Mucosa of rectum (tissue), 2 donors: ENCODE measurements around the gene KLC1.

Experiments used
- H3K27ac ChIP-seq, 2 donors: one replicate each; pipeline ENCODE4 v1.7.0; 2013; ENCODE audit warnings: inconsistent platforms in 2 of 2, low read depth in 2 of 2, low read length in 2 of 2
- H3K27me3 ChIP-seq, 2 donors: one replicate each; pipeline ENCODE4 v1.7.0; 2013; ENCODE audit warnings: low read length in 2 of 2; ENCODE audit not compliant: control insufficient read depth in 2 of 2, insufficient read depth in 2 of 2
- H3K36me3 ChIP-seq, 2 donors: one replicate each; pipeline ENCODE4 v1.7.0; 2013; ENCODE audit warnings: low read length in 2 of 2; ENCODE audit not compliant: control insufficient read depth in 2 of 2, insufficient read depth in 2 of 2
- H3K4me1 ChIP-seq, 2 donors: one replicate each; pipeline ENCODE4 v1.7.0; 2013; ENCODE audit warnings: low read length in 2 of 2, mild to moderate bottlenecking in 1 of 2; ENCODE audit not compliant: control insufficient read depth in 2 of 2, insufficient read depth in 2 of 2
- H3K4me3 ChIP-seq, 2 donors: one replicate each; pipeline ENCODE4 v1.7.0; 2013; ENCODE audit warnings: low read length in 2 of 2
- H3K9ac ChIP-seq, 2 donors: one replicate each; pipeline ENCODE4 v1.7.0; 2013; ENCODE audit warnings: low read length in 2 of 2, low read depth in 1 of 2, mild to moderate bottlenecking in 1 of 2
- H3K9me3 ChIP-seq, 2 donors: one replicate each; pipeline ENCODE4 v1.7.0; 2013; ENCODE audit warnings: low read length in 2 of 2; ENCODE audit not compliant: control insufficient read depth in 2 of 2
- donor health status: healthy.
- donor health status: Normal muscosa, but diverticular disease.

KLC1 gene

DNA sequence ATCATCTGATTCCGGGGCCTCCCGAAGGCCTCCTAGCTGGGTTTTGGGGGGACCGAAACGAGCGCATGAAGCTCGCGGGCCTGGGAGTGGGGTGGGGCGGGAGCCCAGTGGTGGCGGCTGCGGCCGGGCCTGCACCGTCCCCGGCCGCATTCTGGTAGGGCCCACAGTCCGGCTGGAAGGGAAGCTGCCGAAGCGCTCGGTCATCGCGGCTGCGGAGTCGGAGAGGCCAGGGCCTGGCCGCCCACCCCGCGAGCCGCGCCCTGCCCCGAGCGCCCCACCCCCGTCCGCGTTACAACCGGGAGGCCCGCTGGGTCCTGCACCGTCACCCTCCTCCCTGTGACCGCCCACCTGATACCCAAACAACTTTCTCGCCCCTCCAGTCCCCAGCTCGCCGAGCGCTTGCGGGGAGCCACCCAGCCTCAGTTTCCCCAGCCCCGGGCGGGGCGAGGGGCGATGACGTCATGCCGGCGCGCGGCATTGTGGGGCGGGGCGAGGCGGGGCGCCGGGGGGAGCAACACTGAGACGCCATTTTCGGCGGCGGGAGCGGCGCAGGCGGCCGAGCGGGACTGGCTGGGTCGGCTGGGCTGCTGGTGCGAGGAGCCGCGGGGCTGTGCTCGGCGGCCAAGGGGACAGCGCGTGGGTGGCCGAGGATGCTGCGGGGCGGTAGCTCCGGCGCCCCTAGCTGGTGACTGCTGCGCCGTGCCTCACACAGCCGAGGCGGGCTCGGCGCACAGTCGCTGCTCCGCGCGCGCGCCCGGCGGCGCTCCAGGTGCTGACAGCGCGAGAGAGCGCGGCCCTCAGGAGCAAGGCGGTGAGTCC, at the start of gene KLC1:
Gene KLC1, plus strand, starts transcription at position 528 of the 819 bp plus-strand sequence. CDS start 25,354 bp downstream, outside the sequence.
- peak within 1 kb of the TSS; percentile 93 to 96 for H3K27ac ChIP-seq
- no peaks in the 10 kb centered on the region for H3K9me3 ChIP-seq
- H3K9ac ChIP-seq: peak within 1 kb of the TSS; percentile 94 to 96
- no peaks in the 10 kb centered on the region for H3K27me3 ChIP-seq
- peak within 1 kb of the TSS; percentile 79 to 93 for H3K4me3 ChIP-seq
- H3K4me1 ChIP-seq: peaks cover 34 to 37% of the 10 kb centered on the region in 2 donors
- peaks cover 0 to 3% of the 10 kb centered on the region in 2 donors for H3K36me3 ChIP-seq

DNA sequence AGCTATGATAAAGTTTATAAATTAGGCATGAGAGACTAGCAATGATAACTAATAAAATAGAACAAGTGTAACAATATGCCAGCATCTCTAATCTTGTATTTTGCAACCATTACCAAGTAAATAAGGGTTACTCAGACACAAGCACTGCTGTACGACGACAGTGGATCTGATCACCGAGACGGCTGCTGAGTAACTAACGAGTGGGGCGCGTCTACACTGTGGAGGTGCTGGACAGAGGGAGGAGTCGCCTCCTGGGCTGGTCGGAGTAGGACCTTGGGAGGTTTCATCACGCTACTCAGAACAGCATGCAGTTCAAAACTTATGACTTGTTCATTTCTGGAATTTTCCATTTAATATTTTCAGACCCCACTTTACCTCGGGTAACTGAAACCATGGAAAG, 47.8 kb upstream of the KLC1 start:
- Histone ChIP-seq H3K9me3 (no peaks in the 10 kb centered on the region), H3K9ac (no peak overlapping the region), H3K36me3 (peaks cover 14 to 18% of the 10 kb centered on the region in 2 donors), H3K27ac (no peak overlapping the region), H3K4me3 (no peak overlapping the region), H3K4me1 (peaks cover 15 to 23% of the 10 kb centered on the region in 2 donors), H3K27me3 (no peaks in the 10 kb centered on the region)

DNA sequence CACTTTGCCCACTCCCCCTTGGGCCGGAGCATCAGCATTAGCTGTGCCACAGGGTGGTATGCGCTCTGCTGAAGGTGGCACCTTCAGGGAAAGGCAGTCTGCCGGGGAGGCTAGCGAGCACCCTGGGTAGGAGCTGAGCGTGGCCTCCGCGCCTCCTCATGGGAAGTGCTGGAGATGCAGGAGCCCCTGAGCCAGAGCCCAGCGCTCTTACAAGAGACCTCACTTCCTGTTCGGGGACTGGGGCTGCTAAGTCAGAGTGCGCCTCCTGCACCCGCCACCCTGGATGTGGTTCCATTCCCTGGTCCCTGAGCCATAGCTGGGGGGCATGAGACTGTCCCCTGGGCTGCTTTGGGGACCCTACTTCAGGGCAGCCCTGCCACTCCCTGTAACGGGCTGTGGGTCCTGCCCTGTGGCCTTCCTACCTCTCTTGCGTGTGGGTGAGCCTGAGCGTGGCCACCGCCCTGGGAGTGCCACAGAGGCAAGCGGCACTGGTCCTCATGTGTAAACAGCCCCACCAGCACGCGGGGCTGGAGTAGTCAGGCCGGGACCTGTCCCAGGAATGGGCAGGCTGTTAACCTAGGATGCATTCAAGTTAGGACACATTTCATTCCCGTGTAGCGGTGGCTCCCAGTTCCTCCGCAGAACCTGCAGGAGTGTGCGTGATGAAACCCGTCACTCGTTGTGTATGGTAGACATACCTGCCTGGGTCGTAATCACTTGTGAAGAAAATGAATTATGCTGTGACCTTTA, 46.9 kb upstream of the KLC1 start:
- Histone ChIP-seq H3K9me3 (no peaks in the 10 kb centered on the region), H3K4me3 (no peak overlapping the region), H3K9ac (no peak overlapping the region), H3K27me3 (no peaks in the 10 kb centered on the region), H3K27ac (peak overlapping the region in 1 of 2 donors; percentile 34), H3K4me1 (peaks cover 12 to 15% of the 10 kb centered on the region in 2 donors), H3K36me3 (peaks cover 14 to 18% of the 10 kb centered on the region in 2 donors)

DNA sequence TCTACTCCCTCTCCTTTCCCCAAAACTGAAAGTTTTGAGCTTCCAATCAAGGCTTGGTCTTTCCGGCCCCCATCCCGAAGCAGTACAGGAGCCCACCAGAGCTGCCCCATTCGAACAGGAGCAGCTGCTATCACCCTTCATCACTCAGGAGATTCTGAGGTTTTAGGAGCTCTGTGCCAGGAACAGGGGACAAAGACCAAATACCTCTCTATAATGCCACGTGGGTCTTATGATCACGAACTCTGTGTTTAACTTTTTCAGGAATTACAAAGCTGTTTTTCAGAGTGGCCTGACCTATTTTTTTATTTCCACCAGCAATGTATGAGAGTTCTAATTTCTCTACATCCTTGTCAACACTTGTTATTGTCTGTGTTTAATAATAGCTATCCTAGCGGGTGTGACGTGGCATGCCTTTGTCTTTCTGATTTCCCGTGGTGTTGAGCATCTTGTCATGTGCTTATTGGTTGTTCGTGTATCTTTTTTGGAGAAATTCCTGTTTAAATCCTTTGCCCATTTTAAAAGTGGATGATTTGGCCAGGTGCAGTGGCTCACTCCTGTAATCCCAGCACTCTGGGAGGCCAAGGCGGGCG, 44.6 kb upstream of the KLC1 start:
- Histone ChIP-seq H3K4me3 (no peak overlapping the region), H3K4me1 (peaks cover 8 to 12% of the 10 kb centered on the region in 2 donors), H3K36me3 (peaks cover 9 to 12% of the 10 kb centered on the region in 2 donors), H3K9me3 (no peaks in the 10 kb centered on the region), H3K27ac (no peak overlapping the region), H3K9ac (no peak overlapping the region), H3K27me3 (no peaks in the 10 kb centered on the region)

DNA sequence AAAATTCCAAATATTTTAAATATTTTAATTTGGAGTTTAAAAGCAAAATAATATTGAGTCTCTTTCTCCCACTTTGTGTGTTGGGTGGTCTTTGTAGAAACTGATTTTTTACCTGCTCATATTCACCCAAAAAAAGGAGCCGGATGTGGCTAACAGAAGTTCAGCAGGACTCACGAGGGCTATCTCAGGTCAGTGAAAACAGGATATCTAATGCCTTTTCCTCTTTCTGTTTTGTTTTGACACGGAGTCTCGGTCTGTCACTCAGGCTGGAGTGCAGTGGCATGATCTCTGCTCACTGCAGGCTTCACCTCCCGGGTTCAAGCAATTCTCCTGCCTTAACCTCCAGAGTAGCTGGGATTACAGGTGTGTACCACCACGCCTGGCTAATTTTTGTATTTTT, 35.4 kb upstream of the KLC1 start:
- Histone ChIP-seq H3K4me1 (peaks cover 0 to 6% of the 10 kb centered on the region in 2 donors), H3K27me3 (no peaks in the 10 kb centered on the region), H3K36me3 (peaks cover 0 to 11% of the 10 kb centered on the region in 2 donors), H3K27ac (no peak overlapping the region), H3K9me3 (no peaks in the 10 kb centered on the region), H3K4me3 (no peak overlapping the region), H3K9ac (no peak overlapping the region)

DNA sequence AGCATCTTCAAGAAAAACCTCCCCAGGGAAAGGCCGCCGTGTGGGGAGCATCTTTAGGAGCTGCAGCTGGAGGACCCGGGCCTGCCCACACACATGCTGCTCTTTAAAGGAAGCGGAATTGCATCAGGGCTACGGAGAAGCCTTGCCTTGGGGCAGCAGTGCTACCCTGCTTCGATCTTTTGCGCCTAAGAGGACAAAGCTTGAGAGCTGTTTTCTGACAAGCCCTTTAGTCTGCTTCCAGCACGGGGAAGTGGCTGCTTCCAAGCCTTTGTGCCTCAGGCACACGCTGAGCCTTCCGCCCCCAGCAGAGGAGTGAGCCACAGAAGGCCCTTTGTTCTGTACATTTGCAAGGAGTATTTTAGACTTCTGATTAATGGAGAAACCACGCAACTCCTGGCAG, 34.7 kb upstream of the KLC1 start:
- H3K4me3 ChIP-seq: no peak overlapping the region
- H3K9ac ChIP-seq: peak overlapping the region in 1 of 2 donors; percentile 14
- no peaks in the 10 kb centered on the region for H3K9me3 ChIP-seq
- H3K36me3 ChIP-seq: peaks cover 0 to 11% of the 10 kb centered on the region in 2 donors
- H3K4me1 ChIP-seq: peaks cover 0 to 6% of the 10 kb centered on the region in 2 donors
- H3K27me3 ChIP-seq: no peaks in the 10 kb centered on the region
- peak overlapping the region in 1 of 2 donors; percentile 9 for H3K27ac ChIP-seq

DNA sequence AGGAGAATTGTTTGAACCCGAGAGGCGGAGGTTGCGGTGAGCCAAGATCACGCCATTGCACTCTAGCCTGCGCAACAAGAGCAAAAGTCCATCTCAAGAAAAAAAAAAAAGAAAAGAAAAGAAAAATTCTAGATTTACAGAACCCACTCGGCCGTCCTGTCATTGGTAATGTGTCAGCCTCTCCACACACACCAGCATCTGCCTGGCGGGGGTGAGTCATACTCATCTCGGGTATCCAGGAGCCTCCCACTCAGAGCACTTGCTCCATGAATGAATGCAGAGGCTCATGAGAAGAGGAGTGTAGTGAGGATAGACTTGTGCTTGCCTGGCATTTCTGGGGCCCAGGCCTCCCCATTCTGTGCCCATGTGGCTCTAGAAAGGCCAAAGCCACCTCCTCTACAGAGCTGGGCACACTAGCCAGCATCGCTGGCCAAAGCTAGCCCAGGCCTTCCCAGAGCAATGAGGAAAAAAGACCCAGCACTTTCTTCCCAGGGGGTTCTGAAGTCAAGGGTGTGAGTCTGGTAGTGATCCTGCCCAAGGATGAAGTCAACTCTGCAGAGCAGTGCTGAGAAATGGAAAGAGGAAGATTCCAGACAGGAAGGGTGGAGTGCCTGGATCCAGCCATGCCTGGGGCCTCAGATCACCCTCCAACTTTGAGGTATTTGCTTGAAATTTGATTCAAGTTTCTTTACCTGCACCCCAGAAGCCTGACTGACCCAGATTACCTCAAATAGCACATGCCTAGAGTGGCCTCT, 31.2 kb upstream of the KLC1 start:
- Histone ChIP-seq H3K27ac (no peak overlapping the region), H3K27me3 (no peaks in the 10 kb centered on the region), H3K36me3 (no peaks in the 10 kb centered on the region), H3K4me3 (no peak overlapping the region), H3K4me1 (peaks cover 0 to 6% of the 10 kb centered on the region in 2 donors), H3K9me3 (no peaks in the 10 kb centered on the region), H3K9ac (no peak overlapping the region)

DNA sequence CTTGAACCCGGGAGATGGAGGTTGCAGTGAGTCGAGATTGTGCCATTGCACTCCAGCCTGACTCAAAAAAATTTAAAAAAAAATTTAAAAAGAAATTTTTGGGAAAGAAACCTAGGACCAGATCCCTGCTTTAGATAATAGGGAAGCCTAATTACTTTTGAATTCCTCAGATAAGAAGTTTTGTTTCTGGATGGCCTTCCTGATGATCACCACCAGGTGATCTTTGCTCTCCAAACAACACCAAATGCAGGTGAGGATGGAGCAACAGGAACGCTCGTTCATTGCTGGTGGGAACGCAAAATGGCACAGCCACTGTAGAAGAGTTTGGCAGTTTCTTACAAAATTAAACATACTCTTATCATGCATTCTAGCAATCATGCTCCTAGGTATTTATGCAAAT, 28.5 kb upstream of the KLC1 start:
- Histone ChIP-seq H3K27me3 (no peaks in the 10 kb centered on the region), H3K36me3 (no peaks in the 10 kb centered on the region), H3K4me3 (no peak overlapping the region), H3K9me3 (no peaks in the 10 kb centered on the region), H3K27ac (no peak overlapping the region), H3K9ac (no peak overlapping the region), H3K4me1 (peaks cover 0 to under 1% of the 10 kb centered on the region in 2 donors)

DNA sequence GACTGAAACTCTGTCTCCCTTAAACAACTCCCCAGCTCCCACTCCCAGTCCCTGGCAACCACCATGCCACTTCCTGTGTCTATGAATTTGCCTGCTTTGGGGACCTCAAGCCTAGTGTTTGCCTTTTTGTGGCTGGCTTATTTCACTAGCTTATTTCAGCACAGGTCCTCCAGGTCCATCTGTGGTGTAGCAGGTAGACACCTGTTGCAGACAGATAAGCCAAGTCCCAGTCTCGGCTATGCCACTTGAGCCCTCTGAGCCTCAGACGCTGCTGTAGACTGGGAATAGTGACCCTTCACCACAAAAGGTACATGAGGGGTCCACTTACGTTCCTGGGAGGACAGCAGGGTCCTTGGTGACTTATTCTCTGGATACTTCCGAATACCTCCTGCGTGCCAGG, 24.4 kb upstream of the KLC1 start:
- Histone ChIP-seq H3K9me3 (no peaks in the 10 kb centered on the region), H3K27ac (no peak overlapping the region), H3K4me1 (peaks cover 11 to 12% of the 10 kb centered on the region in 2 donors), H3K4me3 (no peak overlapping the region), H3K9ac (no peak overlapping the region), H3K36me3 (no peaks in the 10 kb centered on the region), H3K27me3 (peaks cover 3 to 9% of the 10 kb centered on the region in 2 donors)
